Loucy (cell line): Measurements from ENCODE around the gene MXRA8.
"Not testable (repeated sequence)": the region's sequence is repeated elsewhere in the genome, so short reads cannot be mapped to it uniquely, and the experiment has no call there.

ENCODE experiments used
- H2AFZ ChIP-seq: fragments of 200-600 bp; sonication (generic); 2 replicates; pipeline ENCODE4 v1.6.0; 2016; ENCODE audit warnings: antibody characterized with exemption, mild to moderate bottlenecking, low read length, moderate library complexity
- H3F3A ChIP-seq: fragments of 200-600 bp; 2 replicates; pipeline ENCODE4 v1.6.0; 2016; ENCODE audit warnings: antibody characterized with exemption, low read depth, mild to moderate bottlenecking
- H3K27me3 ChIP-seq: fragments of 200-600 bp; sonication (generic); 2 replicates; pipeline ENCODE4 v1.6.1; 2014; ENCODE audit warnings: low read length, mild to moderate bottlenecking; ENCODE audit not compliant: insufficient read depth, poor library complexity, severe bottlenecking
- H3K36me3 ChIP-seq: fragments of 200-600 bp; sonication (generic); 2 replicates; pipeline ENCODE4 v1.6.1; 2016; ENCODE audit warnings: low read length; ENCODE audit not compliant: insufficient read depth
- H3K4me1 ChIP-seq: fragments of 200-600 bp; sonication (generic); 2 replicates; pipeline ENCODE4 v1.5.1; 2014; ENCODE audit warnings: low read length, mild to moderate bottlenecking; ENCODE audit not compliant: insufficient read depth, poor library complexity, severe bottlenecking
- H3K4me2 ChIP-seq: fragments of 200-600 bp; sonication (generic); 2 replicates; pipeline ENCODE4 v1.6.0; 2014; ENCODE audit warnings: antibody characterized with exemption, low read length, low read depth, mild to moderate bottlenecking; ENCODE audit not compliant: poor library complexity, severe bottlenecking
- H3K4me3 ChIP-seq: fragments of 200-600 bp; sonication (generic); 2 replicates; pipeline ENCODE4 v1.5.1; 2014; ENCODE audit warnings: low read length, mild to moderate bottlenecking, mixed read lengths; ENCODE audit not compliant: poor library complexity, severe bottlenecking
- H3K79me2 ChIP-seq: fragments of 200-600 bp; sonication (generic); 2 replicates; pipeline ENCODE4 v1.6.1; 2014; ENCODE audit warnings: low read length; ENCODE audit not compliant: insufficient read depth
- H3K9ac ChIP-seq: fragments of 200-600 bp; sonication (generic); 2 replicates; pipeline ENCODE4 v1.6.0; 2014; ENCODE audit warnings: mild to moderate bottlenecking, low read depth, low read length, moderate library complexity; ENCODE audit not compliant: poor library complexity, severe bottlenecking
- H3K9me2 ChIP-seq: fragments of 200-600 bp; sonication (generic); replicated peaks from 2 replicates; pipeline ENCODE4 v1.6.1; 2016; ENCODE audit warnings: low read depth, low read length, mixed read lengths
- H3K9me3 ChIP-seq: fragments of 200-600 bp; sonication (generic); 2 replicates; pipeline ENCODE4 v1.6.1; 2014; ENCODE audit warnings: mild to moderate bottlenecking, antibody characterized with exemption, low read length, low read depth; ENCODE audit not compliant: insufficient read depth
- H4K20me1 ChIP-seq: fragments of 200-600 bp; sonication (generic); 2 replicates; pipeline ENCODE4 v1.6.0; 2014; ENCODE audit warnings: antibody characterized with exemption, low read length, mild to moderate bottlenecking; ENCODE audit not compliant: insufficient read depth, poor library complexity, severe bottlenecking
- CTCF ChIP-seq: fragments of 200-600 bp; sonication (generic); conservative IDR thresholded peaks from 2 replicates; pipeline ENCODE4 v1.5.1; 2014; ENCODE audit warnings: mild to moderate bottlenecking, antibody characterized with exemption, low read length
- EZH2phosphoT487 ChIP-seq: fragments of 200-600 bp; IDR thresholded peaks from 2 replicates; pipeline ENCODE4 v1.6.1; 2018; ENCODE audit warnings: antibody characterized with exemption, mild to moderate bottlenecking, moderate library complexity, borderline replicate concordance

MXRA8 gene

GRCh38 chr1:1385931-1386330, 27.6 kb upstream of the MXRA8 start:
- no peaks in the 10 kb centered on the region for H3K9me3 ChIP-seq
- no peak overlapping the region for H3K9ac ChIP-seq
- no peaks in the 10 kb centered on the region for H3K27me3 ChIP-seq
- H2AFZ ChIP-seq: no peak overlapping the region
- H3F3A ChIP-seq: no peaks in the 10 kb centered on the region
- H3K4me3 ChIP-seq: no peak overlapping the region
- H3K79me2 ChIP-seq: no peaks in the 10 kb centered on the region
- peaks cover 53% of the 10 kb centered on the region for H3K36me3 ChIP-seq
- H4K20me1 ChIP-seq: peaks cover 2% of the 10 kb centered on the region
- H3K9me2 ChIP-seq: no peaks in the 10 kb centered on the region
- H3K4me2 ChIP-seq: no peak overlapping the region
- no peak for TF ChIP-seq CTCF
- TF ChIP-seq EZH2phosphoT487: no peak
- H3K4me1 ChIP-seq: no peaks in the 10 kb centered on the region

- H3K9ac ChIP-seq, H3K9me2 ChIP-seq, H3K4me2 ChIP-seq, H3F3A ChIP-seq, H2AFZ ChIP-seq, H4K20me1 ChIP-seq, H3K27me3 ChIP-seq, H3K4me1 ChIP-seq, H3K4me3 ChIP-seq, H3K9me3 ChIP-seq, H3K79me2 ChIP-seq: not testable (repeated sequence)
- peaks cover 47% of the 10 kb centered on the region for H3K36me3 ChIP-seq
These were observed 27.0 kb upstream of the MXRA8 start for GRCh38 chr1:1385339-1385738.

GRCh38 chr1:1381294-1381693, 22.9 kb upstream of the MXRA8 start:
- Histone ChIP-seq H3K4me3 (no peak overlapping the region), H3K27me3 (no peaks in the 10 kb centered on the region), H3K36me3 (peaks cover 7% of the 10 kb centered on the region), H3K9me3 (no peaks in the 10 kb centered on the region), H2AFZ (no peak overlapping the region), H3K9ac (no peak overlapping the region), H3K79me2 (peaks cover 7% of the 10 kb centered on the region; the same call in 1 of the 2 replicates), H3K4me1 (peaks cover 7% of the 10 kb centered on the region), H3K9me2 (no peaks in the 10 kb centered on the region), H3K4me2 (no peak overlapping the region), H3F3A (no peaks in the 10 kb centered on the region), H4K20me1 (peaks cover 1% of the 10 kb centered on the region)
- no peak for TF ChIP-seq CTCF
- TF ChIP-seq EZH2phosphoT487: no peak

- TF ChIP-seq EZH2phosphoT487 (no peak), CTCF (no peak)
- Histone ChIP-seq H3K4me2 (no peak overlapping the region), H4K20me1 (no peaks in the 10 kb centered on the region)
These were observed 22.5 kb upstream of the MXRA8 start for GRCh38 chr1:1380860-1381259.

More at GRCh38 chr1:1380860-1381259, 22.5 kb upstream of the MXRA8 start:
- Histone ChIP-seq H3K9me2 (no peaks in the 10 kb centered on the region), H3K4me1 (peaks cover 11% of the 10 kb centered on the region), H3K9me3 (no peaks in the 10 kb centered on the region), H3F3A (no peaks in the 10 kb centered on the region), H3K4me3 (no peak overlapping the region), H3K9ac (no peak overlapping the region), H2AFZ (no peak overlapping the region), H3K36me3 (peaks cover 3% of the 10 kb centered on the region; the same call in 1 of the 2 replicates), H3K79me2 (peaks cover 11% of the 10 kb centered on the region; the same call in 1 of the 2 replicates), H3K27me3 (no peaks in the 10 kb centered on the region)
